Right ventricle myocardium superior (tissue), 1 donor: ENCODE results near the gene ODAD3. TPM values are rescaled to one million over a fixed set of nuclear protein-coding genes. Genes with fewer than 3 reads are reported as not detected.
"Not testable (repeated sequence)": the region's sequence is repeated elsewhere in the genome, so short reads cannot be mapped to it uniquely, and the experiment has no call there.

ENCODE experiments used
- ATAC-seq: fragments of 200-7000 bp; cut with Tn5 transposase; one replicate; pipeline ENCODE4 v1.9.1; 2020; ENCODE audit warnings: mild to moderate bottlenecking; ENCODE audit not compliant: poor library complexity
- DNase-seq: peaks from one replicate; pipeline ENCODE4 v3.0.0-alpha.2; 2020
- intact Hi-C: fragments of 100-400 bp; cut with DNase I; formaldehyde crosslinking; loops from one replicate; pipeline ENCODE4 v1.11.2; 2022
- total RNA-seq: library from RNA; stranded (reverse); fragmentation: NEBNext Ultra II Directional; extraction: Animal tissue kit (Norgen Biotek cat#: 25700); gene quantifications from one replicate; pipeline ENCODE4 v1.2.1, GENCODE V29; 2021
- donor health status: DM: no; HTN: yes; CAD: no; lungs with severe emphysema.

ODAD3 gene
- total RNA-seq, 1 donor from 2014 or later: 0.65 TPM

DNA sequence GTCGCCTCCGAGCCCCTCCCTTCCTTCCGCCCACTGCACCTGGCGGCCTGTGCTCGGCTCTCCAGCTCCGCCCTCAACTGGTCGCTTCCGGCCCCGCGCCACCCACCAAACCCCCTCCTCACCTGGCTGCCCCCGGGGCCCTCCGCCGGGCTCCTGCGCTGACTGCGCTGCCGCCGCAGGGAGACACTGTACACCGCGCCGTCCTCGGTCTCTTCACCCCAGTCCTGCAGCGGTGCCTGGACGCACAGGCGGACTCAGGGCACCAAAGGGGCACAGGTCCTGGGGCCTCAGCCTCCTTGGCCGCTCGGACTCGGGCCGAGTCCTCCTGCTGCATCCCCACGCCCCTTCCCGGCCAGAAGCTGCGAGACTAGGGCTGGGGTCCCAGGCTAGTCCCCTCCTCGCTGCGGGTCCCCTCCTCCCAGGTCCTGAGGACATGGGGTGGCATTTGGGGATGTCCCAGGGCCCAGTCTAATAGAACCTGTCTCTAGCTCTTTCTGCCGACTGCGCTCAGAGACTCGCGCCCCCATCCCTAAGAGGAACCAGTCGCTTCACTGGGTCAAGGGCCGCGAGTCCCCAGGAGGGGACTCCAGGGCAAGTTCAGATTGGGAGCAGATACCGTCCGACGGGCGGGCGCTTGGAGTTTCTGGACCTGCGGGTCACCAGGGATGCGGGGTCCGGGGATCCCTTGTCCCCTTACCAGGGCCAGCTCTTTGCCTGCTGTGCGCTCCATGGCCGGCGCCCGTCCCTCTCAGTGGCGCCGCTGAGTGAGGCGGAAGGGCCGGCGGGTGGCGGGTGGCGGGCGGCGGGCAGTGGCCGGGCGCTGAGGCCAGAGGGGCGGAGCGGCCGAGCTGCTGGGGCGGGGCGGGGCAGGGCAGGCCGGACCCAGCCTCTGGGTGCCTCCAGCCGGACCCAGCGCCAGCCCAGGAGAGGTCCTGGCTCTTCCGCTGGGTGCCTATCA, 16.1 kb downstream of the ODAD3 start, which contains the start of gene RGL3:
Gene RGL3 (minus strand): TSS at position 766 of the 958 bp plus-strand sequence. CDS start 36 bp downstream, at position 730.
- peak; percentile 62 for ATAC-seq
- intact Hi-C loops: no loop called here
- DNase-seq: peak; percentile 74

DNA sequence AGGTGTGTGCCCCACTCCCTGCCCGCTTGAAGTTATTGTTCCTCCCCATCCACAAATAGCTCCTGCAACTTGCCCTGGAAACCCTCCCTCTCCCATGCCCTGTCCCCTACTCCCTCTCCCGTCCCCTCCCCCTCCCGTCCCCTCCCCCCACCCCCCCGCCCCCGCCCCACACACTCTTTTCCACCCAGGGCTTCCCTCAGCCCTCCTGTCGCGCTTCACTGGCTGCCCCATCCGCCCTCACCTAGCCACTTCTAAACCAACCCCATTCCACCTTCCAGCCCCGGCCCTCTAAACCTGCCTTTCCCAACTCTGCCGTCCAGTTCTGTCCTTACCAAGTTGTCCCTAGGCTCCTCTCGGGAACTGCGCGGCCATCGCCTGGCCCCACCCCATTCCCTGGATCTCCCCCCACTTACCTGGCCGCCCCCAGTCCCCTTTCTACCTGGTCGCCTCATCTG, 16.8 kb downstream of the ODAD3 start:
- DNase-seq (no peak), ATAC-seq (no peak)
- intact Hi-C loops: no loop called here

DNA sequence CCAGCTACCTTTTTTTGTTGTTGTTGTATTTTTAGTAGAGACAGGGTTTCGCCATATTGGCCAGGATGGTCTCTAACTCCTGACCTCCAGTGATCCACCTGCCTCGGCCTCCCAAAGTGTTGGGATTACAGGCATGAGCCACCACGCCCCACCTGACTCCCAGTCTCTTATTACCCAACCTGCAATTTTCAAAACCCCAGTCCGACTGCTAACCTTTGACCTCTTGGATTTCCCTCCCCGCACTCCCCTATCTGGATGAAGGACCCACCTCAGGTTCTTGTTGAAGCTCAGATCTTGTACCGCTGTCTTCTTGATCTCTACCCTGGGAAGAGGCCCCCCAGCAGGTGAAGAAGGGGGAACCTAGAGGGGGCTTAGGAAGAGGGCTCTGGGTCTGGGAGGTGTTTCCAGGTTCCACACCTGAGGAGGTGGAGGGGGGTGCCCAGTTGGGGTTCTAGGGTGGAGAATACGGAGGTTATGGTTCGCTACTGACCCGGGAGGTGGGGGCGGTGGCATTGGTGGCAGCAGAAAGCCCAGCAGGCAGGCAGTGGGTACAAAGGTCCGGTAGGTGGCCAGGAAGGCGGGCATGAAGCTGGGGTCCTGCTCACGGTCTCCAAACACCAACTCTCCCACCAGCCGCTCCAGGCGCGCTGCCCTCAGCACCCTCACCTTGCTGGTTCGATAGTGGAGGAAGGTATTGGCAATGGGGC, 18.4 kb downstream of the ODAD3 start:
- intact Hi-C loops: no loop called here
- ATAC-seq (no peak), DNase-seq (no peak)

GRCh38 chr19:11414544-11414943, 20.4 kb downstream of the ODAD3 start:
- DNase-seq (no peak), ATAC-seq (no peak)
- intact Hi-C loops: no loop called here

GRCh38 chr19:11410682-11411081, 24.2 kb downstream of the ODAD3 start:
- DNase-seq (no peak), ATAC-seq (no peak)
- intact Hi-C loops: no loop called here

DNA sequence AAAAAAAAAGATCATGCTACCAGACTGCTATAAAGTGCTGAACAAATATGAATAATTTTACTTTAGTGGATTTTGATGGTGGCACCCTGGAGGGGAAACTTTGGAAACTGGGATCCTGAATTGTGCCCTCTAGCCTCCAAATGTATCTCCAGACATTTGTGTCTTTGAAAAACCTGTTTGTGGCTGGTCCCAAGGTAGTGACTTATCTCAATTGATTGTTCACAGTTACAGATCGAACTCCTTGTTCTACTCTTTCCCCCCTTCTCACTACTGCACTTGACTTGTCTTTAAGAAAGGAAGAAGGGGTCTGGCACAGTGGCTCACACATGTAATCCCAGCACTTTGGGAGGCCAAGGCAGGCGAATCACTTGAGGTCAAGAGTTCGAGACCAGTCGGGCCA, 26.3 kb downstream of the ODAD3 start:
- intact Hi-C loops: no loop called here
- DNase-seq (no peak), ATAC-seq (no peak)

GRCh38 chr19:11406703-11407236, 28.2 kb downstream of the ODAD3 start:
- ATAC-seq, intact Hi-C loops, DNase-seq: not testable (repeated sequence)

- ATAC-seq (peak; percentile 78), DNase-seq (no peak)
- intact Hi-C loops: no loop called here
Measured at GRCh38 chr19:11405846-11406643, 28.9 kb downstream of the ODAD3 start.

DNA sequence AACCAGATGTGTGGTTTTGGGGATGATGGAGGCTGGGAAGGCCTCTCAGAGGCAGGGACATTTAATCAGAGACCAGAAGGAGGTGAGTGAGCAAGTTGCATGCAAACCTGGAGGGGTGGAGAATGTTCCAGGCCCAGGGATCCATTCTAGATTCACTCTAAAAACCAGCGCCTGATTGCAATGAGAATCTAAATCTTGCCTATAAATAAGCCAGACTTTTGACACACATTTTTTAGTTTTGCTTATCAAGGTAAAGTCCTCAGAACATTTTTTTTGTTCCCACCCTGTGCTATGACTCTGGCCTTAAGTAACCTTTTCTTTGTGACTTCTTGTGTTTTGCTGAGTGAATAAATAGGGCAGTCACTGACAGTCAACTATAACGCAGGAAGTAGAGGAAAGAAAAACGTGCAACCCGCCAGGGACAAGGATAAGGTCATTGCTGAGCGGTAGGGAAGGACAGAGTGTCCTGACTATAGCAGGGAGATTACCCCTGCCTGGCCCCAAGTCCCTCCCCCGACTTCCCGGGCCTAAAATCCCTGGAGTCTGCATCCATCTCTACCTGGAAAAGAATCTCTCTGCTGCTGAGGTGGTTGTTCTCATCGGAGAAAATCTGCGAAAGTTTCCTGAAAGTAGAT, 30.2 kb downstream of the ODAD3 start:
- peak; percentile 20 for ATAC-seq
- intact Hi-C loops: no loop called here

DNA sequence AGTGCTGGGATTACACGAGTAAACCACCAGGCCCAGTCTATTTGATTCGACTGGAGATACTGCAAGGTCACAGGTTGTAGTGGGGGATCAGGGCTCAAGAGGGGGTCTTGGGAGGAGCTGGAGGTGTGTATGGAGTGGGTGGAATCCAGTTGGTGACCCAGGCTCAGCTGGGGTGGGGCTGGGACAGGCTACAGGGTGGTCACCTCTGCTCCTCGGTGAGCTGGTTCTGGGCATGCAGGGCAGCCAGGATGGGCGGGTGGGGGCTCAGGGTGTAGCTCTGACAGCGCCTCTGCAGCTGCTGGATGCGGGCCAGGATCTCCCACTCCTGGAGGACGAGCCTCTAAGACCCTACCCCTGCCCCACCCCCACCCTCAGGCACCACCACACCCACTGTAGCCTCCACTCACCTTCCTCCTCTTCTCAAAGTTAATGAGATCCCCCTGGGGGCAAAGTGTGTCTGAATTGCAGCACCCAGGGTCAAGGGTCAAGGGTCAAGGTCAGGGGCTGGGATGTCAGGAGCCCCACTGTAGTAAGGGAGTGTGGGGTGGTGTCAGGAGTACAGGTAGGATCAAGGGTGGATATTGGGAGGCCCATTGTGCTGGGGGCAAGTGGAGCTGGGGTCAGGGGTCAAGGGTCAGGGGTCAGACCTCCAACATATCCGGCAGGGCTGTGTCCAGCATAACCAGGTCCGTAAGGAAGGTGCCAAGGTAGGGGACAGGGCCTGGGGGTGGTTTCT, 32.9 kb downstream of the ODAD3 start:
- DNase-seq (no peak), ATAC-seq (no peak)
- intact Hi-C loops: no loop called here

More for the DNA sequence above, 30.2 kb downstream of the ODAD3 start:
- DNase-seq: no peak

DNA sequence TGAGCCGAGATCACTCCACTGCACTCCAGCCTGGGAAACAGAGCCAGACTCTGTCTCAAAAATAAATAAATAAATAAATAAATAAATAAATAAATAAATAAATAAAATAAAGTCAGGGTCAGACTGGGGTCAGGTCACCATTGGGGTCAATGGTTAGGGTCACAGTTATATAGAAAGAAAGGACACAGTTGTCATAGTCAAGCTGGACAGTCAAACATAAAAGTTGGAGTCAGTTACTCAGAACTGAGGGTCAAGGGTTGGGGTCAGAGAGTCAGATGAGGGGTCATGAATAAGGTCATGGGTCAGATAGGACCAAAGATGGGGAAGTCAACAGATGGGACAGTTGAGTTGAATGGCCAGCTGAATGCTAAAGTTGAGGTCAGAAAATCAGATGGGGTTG, 34.1 kb downstream of the ODAD3 start:
- intact Hi-C loops: no loop called here
- no peak for DNase-seq
- ATAC-seq: no peak

GRCh38 chr19:11399667-11400066, 35.3 kb downstream of the ODAD3 start:
- ATAC-seq: no peak
- intact Hi-C loops: no loop called here
- DNase-seq: no peak

DNA sequence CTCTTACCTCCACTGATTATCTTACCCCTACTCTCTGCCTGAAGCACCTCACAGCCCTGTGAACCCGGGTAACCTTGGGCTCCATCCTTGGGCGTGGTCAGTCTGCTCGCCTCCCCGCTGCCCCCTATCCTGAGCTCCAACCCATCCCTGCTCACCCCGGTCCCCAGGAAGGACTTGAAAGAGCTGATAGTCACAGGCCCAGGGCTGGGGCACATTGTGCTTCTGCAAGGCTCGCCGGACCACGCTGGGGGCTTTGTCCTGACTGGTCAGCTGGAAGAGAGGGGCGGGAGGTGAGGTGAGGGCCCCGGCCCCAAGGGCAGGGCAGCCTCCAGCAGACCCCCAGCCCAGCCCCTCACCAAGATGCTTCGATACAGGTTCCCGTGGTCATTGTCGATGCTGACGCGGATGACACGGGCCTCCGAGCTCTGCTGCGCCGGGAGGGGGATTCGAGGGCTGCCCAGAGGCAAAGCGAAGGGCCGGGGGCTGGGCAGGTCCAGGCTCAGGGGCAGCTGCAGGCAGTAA, 37.8 kb downstream of the ODAD3 start:
- ATAC-seq (no peak), DNase-seq (no peak)
- intact Hi-C loops: no loop called here

- no peak for ATAC-seq
- intact Hi-C loops: no loop called here
- no peak for DNase-seq
Measured at GRCh38 chr19:11390933-11391680, 43.8 kb downstream of the ODAD3 start.

- ATAC-seq (no peak), DNase-seq (no peak)
- intact Hi-C loops: no loop called here
Measured at GRCh38 chr19:11390359-11390758, 44.6 kb downstream of the ODAD3 start.

GRCh38 chr19:11387162-11388034, 47.5 kb downstream of the ODAD3 start:
- no peak for ATAC-seq
- no peak for DNase-seq
- intact Hi-C loops: loop anchor here (10.0 kb wide), 2 partner anchors 47 to 93 kb away; partner anchors contain the start of genes ODAD3, PRKCSH and TSPAN16
